Panc1 (cell line): Measurements from ENCODE around the gene TMEM87B.

ENCODE experiments used
- CTCF ChIP-seq: fragments of 450-650 bp; IDR thresholded peaks from 2 replicates; pipeline ENCODE4 v1.5.1; 2017; ENCODE audit warnings: mild to moderate bottlenecking
- POLR2AphosphoS5 ChIP-seq: IDR thresholded peaks from 2 replicates; pipeline ENCODE4 v1.6.1; 2012; ENCODE audit warnings: mild to moderate bottlenecking, low read depth, low read length, moderate library complexity
- REST ChIP-seq, 2 experiments: IDR thresholded peaks; 2 replicates each; pipeline ENCODE4 v1.6.1; 2011 to 2012; ENCODE audit warnings: low read depth in 2 of 2, control low read depth in 1 of 2, low read length in 1 of 2, mild to moderate bottlenecking in 1 of 2, moderate library complexity in 1 of 2; ENCODE audit not compliant: insufficient read depth in 1 of 2

GRCh38 chr2:112027767-112028166 is 27.3 kb upstream of the TMEM87B start:
- no peak for TF ChIP-seq POLR2AphosphoS5
- no peak for TF ChIP-seq CTCF
- no peak for TF ChIP-seq REST (IDR thresholded peaks at IDR 0.05; ENCODE audit: insufficient read depth in 1 of 2, low read depth in 2 of 2, low read length in 1 of 2)
